GM08714 (cell line): Measurements from ENCODE around the gene TMEM163.

ENCODE experiments used
- H3K4me3 ChIP-seq: fragments of 200-500 bp; sonication (Bioruptor generic); 2 replicates; pipeline ENCODE4 v1.5.1; 2014; ENCODE audit warnings: mild to moderate bottlenecking, low read length, inconsistent platforms
- ZNF274 ChIP-seq: IDR thresholded peaks from 2 replicates; pipeline ENCODE4 v1.6.1; 2012; ENCODE audit warnings: mild to moderate bottlenecking, low read depth, low read length

Gene TMEM163

DNA sequence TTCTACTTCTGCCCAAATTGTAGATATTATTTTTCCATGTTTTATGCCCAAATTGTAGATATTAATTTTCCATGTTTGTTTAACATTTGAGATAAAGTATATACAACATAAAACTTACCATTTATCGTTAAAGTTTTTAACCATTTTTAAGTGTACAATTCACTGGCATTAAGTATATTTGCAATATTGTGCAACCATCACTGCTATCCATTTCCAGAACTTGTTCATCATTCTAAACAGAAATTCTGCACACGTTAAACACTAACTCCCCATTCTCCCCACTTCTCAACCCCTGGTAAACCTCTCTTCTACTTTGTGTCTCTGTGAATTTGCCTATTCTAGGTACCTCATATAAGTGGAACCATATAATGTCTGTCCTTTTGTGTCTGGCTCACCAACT is 302.8 kb downstream of the TMEM163 start:
- TF ChIP-seq ZNF274, result no peak
- no peak overlapping the region for H3K4me3 ChIP-seq

DNA sequence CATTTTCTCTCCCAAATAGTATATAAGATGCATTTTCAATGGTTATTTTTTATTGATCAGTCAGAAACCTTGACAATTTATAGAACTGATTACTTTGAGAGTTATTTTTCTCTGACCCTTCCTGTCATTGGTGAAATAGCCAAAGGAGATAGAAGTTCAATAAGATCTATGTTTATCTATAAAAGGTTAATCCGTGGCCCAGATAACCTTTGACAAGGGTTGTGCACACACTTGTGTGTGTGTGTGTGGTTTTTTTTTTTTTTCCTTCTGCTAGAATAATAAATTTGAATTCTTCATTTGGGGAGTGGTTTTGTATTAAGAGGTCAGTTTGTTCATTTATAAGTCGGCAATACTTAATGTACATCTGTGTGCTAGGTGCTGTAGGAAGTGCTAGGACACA is 304.9 kb downstream of the TMEM163 start:
- no peak for TF ChIP-seq ZNF274

DNA sequence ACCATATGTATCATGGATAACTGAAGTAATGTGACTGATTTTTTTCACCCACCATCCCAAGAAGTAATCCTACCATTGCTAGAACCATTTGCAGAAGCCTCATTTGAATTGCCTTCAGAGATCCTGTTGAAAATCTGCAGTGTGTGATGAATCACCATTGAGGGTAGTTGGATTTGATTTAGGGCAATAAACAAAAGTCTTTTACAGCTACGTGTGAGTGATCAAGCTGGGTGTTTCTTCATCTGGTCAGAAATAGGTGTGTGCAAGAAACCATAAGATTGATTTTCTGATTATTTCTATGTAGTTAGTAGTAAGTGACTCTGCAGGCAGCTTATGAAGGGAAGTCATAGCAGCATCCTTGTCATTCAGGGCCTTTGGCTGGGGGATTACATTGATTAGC is 305.4 kb downstream of the TMEM163 start:
- TF ChIP-seq ZNF274, result no peak
- no peak overlapping the region for H3K4me3 ChIP-seq

More for the DNA sequence above, 304.9 kb downstream of the TMEM163 start:
- no peak overlapping the region for H3K4me3 ChIP-seq

GRCh38 chr2:134412639-134412999 is 306.2 kb downstream of the TMEM163 start:
- no peak overlapping the region for H3K4me3 ChIP-seq
- no peak for TF ChIP-seq ZNF274

- H3K4me3 ChIP-seq, result no peak overlapping the region; the same call in 1 of the 2 replicates
- TF ChIP-seq ZNF274, result no peak
These were observed 306.8 kb downstream of the TMEM163 start for GRCh38 chr2:134411828-134412638.

DNA sequence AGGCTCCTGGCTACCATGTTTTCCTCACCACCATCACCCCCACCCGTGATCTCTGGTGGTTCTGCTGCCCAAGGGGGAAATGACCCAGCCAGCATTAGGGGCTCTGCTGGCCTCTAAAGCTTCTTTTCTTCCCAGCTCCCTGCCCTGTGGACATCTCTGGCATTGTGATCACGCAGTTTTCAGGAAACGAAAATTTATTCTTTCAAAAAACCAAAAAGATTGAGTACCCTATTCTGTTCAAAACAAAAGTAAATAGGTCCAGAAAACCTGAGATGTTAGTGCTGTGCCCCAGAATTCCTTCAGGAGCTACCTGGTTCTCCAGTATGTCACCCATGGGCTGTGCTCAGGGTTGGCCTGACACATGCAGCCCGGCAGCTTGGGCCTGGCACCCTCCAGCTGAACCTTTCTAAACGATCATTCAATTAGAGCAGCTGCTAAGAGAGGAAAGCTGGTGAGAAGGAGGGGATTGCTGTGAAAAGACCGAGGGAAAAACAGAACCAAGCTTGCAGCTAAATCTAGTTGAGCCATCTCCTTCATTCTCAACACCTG is 307.4 kb downstream of the TMEM163 start:
- H3K4me3 ChIP-seq, result no peak overlapping the region; the same call in 1 of the 2 replicates
- no peak for TF ChIP-seq ZNF274

- no peak for TF ChIP-seq ZNF274
- no peak overlapping the region for H3K4me3 ChIP-seq
These were observed 308.0 kb downstream of the TMEM163 start for GRCh38 chr2:134410831-134411231.

GRCh38 chr2:134410006-134410405 is 308.8 kb downstream of the TMEM163 start:
- TF ChIP-seq ZNF274, result no peak
- H3K4me3 ChIP-seq, result no peak overlapping the region

DNA sequence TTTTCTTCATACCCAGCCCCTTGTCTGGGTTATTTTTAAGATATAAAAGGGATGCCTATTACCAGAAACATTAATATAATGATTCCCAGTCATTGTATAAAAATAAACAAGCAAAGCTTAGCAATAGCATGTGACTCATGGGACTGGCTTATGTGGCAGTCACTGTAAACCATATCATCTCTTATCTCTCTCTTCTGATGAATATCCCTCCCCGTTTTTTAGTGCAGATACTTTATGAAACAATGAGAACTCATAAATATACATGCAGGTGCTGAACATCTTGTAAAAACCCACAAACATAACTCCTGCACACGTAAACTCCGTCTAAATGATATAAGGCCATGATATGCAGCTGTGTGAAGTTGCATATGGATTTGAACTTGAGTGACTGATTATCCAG is 310.0 kb downstream of the TMEM163 start:
- H3K4me3 ChIP-seq, result no peak overlapping the region
- TF ChIP-seq ZNF274, result no peak

DNA sequence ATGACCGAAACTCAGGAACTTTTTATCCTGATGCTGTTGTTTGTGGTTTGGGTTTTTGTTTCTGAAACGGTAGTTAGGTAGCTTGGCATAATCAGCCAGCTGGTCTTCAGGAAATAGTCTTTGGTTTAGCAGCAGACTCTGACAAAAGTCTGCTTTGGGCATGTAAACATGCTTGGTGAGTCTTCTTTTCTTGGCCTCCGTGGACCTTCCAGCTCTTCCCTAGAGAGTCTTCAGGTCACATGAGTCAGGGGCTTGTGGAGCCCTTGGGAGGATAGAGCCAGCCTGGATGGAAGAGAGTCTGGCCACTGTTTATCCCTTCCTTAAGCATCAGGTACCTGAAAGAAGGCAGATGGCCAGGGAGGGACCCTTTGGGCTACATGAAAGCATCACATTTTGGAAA is 310.4 kb downstream of the TMEM163 start:
- TF ChIP-seq ZNF274, result no peak
- no peak overlapping the region for H3K4me3 ChIP-seq

- TF ChIP-seq ZNF274, result no peak
- no peak overlapping the region for H3K4me3 ChIP-seq
These were observed 311.5 kb downstream of the TMEM163 start for GRCh38 chr2:134407154-134407890.

GRCh38 chr2:134406736-134407135 is 312.1 kb downstream of the TMEM163 start:
- H3K4me3 ChIP-seq, result no peak overlapping the region
- no peak for TF ChIP-seq ZNF274

- TF ChIP-seq ZNF274, result no peak
- H3K4me3 ChIP-seq, result no peak overlapping the region
These were observed 312.5 kb downstream of the TMEM163 start for GRCh38 chr2:134406311-134406710.
